GM21529 (cell line): ENCODE measurements around the gene ELMO1.
A peak's percentile ranks its signal among the peaks of the same experiment; 100 is the strongest.

Source experiments
- ATAC-seq: cut with Tn5 transposase; IDR thresholded peaks from one replicate; pipeline ENCODE4 v1.9.1; 2021; ENCODE audit not compliant: unreplicated experiment

ELMO1 gene

DNA sequence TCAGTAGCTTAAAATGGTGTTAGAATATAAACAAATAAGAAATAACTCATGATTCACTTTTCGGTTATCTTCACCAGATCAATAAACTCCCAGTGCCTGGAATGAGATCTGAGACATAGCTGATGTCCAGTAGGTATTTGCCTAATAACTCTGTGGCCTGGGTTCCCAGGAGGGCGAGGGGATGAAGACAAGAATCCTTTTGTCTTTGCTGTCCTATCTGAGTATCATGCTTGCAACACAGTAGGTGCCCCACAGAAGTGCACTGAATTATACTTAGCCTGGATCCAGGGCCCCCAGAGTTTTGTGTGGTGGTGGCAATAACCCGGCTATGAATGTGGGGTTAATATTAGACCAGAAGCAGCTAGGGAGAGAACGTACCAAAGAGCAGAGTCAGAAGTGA is 374.3 kb downstream of the ELMO1 start:
- ATAC-seq, result no peak

DNA sequence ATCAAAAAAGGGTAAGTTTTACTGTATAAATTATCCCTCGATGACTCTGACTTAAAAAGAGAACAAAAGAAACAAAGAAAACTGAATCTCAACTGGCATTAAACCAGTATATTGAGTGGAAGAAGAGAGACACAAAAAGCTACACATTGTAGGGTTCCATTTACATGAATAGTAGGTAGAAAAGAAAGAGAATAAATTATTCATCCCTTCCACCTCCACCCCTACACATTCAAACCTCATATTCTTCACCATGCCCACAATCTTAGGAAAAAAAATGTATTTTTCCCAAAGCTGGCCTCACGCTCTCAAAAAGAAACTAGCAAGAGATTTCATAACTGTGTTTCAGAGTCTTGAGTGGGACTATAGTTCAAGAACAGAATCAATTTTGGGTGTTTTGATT is 377.5 kb downstream of the ELMO1 start:
- no peak for ATAC-seq

DNA sequence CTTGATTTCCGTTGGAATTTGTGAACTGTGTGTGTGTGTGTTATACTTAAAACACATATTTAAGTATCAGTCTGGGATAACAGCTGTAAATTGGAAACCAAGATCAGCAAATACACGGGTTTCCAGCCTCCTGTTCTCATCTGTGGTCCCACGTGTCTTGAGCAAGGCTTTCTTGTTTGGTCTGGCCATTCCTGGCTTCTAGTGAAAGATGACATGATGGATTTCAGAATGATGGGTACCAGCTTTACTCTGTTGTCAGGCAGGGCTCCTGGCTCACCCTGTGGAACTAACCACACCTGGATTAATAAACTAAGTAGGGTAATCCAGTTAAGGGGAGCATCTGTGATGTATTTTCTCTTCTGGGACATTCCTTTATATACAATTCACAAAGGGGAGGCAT is 378.2 kb downstream of the ELMO1 start:
- no peak for ATAC-seq

DNA sequence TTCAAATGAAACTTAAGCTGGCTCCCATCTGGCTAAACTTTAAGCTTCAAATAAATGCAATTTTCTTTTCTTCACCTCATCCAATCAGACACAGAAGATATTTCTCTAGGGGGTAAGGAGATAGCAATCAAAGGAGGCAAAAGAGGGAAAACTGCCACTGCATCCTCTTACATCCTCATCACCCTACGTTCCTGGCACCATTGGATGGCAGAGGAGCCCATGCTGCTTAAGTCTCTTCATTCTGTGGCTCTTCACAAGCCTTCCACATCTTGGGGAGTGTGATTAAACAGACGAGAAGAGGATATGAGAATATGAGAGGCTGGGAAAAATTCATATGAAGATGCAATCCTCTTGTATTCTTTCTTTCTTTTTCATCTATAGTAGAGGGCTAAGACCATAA is 378.6 kb downstream of the ELMO1 start:
- no peak for ATAC-seq

DNA sequence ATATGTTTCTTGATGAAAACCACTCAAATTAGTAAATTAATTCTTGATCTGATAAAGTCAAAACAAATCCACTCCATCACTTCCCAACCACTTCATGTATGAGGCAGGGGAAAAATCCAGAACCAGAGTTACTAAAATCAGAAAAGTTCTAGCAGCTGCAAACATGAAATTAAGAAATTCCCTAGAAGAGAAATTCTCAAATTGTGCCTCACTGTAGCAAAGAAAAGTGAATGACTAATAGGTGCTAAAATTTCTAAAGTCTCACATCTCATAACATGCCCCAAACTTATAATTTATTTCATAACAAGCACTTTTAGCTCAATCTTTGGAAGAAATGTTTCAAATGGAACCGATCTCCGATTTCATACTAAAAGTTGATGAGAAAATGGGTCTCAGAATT is 379.3 kb downstream of the ELMO1 start:
- no peak for ATAC-seq

DNA sequence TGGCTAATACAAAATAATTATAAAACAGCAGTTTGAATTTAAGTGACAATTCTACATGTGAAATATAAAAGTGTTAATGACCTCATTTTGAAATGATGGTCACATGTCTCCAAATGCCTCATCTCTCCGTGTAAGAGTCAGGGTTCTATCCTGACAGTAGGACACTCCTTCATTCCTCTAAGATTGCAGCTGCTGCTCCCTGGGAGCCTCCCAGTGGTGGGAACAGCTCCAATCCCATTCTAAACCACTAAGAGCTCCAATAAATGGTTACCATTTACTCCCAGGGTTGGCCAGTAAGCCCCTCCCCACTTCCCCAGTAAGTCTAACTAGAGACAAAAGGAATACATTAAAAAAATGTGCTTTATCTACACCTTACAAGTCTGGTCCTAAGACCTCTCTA is 379.8 kb downstream of the ELMO1 start:
- no peak for ATAC-seq

DNA sequence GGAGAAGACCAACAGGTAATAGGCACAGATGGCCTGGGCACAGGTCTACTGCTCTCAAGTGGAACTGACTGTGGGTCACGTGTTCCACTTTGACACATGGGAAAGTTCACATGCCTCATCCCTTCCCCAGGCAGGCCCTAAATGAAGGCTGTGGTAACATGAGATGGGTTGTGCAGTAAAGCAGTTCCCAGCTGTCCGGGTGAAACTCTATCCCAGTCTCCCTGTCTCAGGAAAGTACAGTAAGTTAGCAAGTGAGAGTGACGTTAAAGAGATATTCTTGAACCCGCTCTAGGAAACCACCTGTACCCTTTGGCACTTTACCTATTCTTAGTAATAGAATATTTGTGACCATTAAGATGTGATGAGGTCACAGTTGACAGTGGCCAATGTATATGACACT is 380.6 kb downstream of the ELMO1 start:
- no peak for ATAC-seq

DNA sequence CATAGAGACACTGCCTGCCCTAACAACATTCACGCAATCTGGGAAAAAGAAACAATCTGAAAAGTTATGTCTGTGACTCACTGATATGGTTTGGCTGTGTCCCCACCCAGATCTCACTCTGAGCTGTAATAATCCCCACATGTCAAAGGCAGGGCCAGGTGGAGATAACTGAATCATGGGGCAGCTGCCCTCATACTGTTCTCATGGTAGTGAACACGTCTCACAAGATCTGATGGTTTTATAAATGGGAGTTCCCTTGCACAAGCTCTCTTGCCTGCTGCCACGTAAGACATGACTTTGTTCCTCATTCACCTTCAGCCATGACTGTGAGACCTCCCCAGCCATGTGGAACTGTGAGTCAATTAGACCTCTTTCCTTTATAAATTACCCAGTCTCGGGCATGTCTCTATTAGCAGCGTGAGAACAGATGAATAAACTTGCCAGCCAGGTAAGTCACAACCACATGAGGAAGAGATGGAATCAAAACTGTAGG is 382.8 kb downstream of the ELMO1 start:
- ATAC-seq, result peak; percentile 46

DNA sequence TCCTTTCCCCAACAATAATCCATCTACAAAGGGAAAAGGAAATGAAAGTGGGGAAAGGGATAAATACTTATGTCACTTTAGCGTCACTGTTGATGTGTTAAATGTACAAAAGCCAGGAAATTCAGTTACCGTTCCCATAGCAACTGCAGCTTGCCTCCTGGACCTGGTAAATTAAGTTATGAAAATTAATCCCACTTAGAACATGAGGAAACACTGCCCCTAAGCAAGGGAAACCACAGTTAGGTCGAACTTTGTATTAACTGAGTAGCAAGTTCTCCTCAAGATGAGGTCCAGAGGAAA is 386.2 kb downstream of the ELMO1 start:
- no peak for ATAC-seq

DNA sequence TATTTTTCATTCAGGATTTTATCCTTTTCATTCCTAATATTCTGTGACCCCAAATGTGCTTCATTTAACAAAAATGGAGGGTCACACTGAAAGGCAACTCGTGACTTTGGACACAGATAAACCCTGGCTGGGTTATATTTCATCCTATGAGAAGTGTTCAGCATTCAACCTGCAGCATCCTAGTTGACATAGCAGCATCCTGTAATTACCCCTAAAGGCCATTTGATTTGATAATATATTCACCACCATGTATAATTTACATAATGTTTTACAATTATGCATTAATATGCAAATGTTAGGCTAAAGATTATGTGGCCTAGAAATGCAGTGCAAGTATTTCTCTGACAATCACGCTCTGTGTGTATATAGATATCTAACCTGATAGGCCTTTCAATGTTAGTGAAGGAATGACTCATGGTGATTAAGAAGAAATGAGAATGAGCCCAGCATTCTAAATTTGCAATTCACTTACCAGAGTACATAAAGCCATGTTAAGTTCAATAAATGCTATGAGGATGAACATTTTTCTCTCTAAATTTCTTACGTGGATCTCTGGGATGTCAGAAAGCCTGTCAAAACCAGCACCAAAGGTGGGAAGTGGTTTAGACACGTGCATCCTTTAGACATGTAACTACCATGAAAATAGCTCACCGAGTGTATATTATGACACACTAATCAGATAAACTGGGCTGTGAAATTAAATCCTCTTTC is 386.7 kb downstream of the ELMO1 start:
- no peak for ATAC-seq

DNA sequence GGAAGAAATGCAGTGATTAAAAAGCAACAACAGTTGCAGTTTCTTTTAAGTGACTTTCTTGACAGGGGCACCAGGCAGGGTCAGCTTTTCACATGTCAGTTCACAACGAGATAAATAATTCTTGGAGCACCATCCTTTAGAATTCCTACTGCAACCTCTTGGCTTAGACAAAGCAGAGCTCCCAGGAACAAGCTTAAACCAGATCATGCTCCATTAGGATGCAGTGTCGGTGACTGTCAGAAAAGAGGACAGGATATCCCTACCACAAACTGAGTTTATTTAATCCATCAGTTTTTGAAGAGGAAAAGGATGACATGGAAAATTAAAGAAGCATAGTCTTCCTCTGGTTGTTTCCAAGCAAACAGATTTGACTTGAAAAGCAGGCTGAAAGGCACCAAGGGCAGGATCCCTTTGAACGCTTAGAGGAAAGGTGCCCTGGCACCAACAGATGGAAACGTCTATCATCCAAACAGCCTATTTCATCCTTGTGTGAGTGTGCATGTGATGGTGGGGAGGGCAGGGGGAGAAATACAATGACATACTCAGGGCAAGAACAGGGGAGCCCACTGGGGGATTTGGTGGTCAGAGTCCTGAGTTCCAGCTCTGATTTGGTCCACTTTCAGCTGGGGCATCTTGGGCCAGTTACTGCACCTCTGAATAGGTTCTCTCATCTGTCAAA is 392.3 kb downstream of the ELMO1 start:
- ATAC-seq, result no peak

DNA sequence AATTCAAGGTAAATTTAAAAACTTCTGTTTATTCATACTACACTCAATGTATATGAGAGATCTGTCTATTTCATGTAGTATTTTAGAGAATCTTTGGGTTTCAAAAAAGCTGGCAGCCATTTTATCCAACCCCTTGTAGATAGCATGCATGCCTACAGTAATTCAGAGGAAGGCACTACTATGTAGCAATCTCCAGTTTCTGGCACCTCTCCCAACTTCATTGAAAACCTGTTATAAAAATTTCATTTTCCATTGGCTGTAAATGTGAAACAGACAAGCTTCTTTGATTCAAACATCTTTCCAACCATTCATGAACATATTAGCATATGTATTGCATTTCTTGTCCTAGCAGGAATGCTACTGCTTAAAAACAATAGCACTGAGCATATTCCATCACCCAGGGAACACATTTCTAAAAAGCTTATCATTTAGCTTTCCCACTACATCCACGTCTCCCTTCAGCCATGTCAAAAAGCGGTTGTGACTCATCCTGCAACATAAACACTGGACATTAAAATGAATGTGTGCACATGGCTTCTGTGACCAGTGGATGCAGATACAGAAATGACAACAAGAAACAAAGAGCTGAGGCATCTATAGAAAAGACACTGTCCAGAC is 393.9 kb downstream of the ELMO1 start:
- ATAC-seq, result no peak

DNA sequence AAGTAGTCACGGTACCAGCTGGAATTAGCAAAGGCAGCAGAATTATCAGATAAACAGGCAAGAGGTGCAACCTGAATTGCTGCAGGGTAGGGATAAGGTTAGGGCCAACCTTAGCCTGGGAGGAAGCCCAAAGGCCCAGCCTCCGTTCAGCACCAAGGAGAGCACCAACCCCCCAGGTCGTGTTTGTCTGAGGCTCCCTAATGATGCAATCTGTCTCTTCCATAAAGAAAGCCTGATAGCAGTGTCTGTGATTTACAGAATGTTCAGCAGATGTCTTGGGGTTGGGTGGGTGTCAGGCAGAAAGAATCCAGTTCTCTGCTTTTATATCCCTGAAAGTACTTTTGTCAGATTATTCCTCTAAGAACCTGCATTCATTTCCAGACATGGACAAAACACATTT is 396.0 kb downstream of the ELMO1 start:
- no peak for ATAC-seq

DNA sequence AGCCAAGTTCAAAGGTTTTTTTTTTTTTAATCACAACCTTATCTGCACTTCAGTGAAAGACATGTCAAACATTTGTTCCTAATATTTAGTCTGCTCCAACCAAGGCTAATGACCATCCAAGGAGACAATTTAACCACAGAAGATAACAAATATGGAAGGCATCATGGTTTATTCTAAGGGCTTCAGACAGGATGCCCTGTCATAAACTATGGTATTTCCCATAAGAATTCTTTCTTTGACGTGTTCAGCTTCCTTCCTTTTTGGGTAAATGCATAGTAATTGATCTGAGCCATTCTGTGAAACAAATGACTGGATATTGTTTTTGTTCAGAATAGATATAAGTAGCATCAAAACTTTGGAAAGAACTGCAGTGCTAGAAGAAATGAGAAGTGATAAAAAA is 397.9 kb downstream of the ELMO1 start:
- ATAC-seq, result no peak

DNA sequence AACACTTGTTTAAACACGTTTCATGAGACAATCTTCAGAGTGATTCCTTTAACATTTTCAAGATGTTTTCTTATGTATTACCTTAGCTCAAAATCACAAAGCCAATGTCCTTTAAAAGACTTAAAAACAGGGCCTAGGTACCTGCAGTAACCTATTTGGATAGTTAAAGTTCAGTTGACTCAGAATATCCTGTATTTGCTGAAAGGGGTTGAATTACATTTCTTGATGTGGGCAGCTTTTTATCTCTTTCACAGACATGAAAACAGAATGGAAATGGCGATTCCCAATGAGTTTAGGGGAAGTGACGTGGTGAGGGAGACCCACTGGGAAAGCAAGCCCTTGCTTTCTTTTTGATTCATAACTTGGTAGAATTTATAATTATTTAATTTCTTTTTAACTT is 400.0 kb downstream of the ELMO1 start:
- no peak for ATAC-seq

DNA sequence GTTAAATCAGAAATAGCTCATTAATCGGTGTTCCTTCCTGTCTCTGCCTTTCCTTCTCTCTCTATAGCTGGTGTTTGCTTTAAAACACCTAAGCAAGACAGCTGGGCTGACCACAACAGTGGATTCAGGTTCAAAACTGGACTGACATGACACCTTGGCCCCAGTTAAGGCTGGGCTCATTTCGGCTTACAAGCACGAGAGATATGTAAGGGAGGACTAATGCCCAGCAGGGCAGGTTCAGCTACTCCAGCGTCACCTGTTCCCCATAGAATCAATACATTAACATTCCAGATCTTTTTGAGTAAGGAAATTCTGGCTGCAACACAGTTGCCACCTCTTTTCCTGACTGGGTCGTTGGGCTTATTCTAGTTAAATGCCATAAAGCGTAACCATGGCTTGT is 401.4 kb downstream of the ELMO1 start:
- no peak for ATAC-seq

DNA sequence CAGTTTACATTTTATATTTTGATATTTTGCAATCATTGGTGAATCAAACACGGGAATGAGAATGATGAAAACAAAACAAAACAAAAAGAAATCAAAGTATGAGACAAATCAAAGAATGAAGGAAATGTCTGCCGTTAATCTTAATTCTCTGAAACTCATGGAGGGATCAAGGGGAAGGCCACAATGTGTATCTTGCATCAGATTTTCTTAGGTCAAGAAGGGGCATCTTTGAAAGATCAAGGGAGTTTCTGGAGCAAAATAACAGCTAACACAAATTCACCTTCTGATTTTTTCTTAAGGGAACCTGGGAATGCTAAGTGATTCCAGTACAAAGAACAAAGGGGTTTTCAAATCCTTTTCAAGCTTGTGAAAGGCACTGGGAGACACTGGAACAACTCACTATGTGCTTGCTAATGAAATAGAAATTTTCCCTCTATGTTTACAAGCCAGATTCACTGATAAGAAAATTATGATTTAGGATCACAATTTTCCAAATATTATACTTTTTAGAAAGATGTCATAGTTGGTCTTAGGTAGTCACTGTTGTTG is 402.1 kb downstream of the ELMO1 start:
- ATAC-seq, result no peak

DNA sequence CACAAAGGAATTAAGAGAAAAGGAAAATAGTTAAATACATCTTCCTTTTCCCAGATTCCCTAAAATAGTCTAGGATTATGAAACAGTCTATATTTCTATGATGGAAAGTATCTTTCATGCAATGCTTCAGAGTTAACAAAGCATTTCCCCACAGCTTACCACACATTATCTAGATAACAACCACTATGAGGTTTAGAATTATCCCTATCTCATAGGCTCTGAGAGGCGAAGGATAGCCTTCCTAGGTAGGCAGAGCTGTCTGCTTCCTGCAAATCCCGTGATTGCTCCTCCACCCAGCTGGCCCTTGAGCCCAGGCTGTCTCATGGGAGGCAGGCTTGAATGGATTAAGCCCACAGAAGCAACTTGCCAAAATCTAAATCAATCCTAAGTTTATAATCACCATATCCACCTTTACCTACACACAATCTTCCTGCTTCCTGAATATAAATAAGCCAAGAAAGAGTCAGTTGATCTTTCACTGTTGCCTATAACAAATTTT is 402.9 kb downstream of the ELMO1 start:
- ATAC-seq, result no peak

DNA sequence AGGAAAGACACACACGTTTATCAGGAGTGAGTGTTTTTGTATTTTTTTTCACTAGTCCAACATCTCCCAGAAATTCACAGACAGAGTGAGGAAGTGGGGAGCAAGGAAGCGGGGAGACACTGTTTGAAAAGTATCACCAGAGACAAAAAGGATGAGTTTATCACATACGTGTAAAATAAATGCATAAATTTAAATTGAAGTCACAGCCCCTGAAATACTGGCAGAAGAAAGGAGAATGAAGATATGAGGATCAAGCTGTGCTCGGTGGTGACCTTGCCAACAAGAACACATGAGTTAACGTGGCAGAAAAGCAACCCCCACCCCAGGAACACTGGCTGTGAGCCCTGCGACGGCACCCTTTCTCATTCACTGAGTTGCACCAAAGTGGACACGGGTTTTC is 407.2 kb downstream of the ELMO1 start:
- ATAC-seq, result no peak

DNA sequence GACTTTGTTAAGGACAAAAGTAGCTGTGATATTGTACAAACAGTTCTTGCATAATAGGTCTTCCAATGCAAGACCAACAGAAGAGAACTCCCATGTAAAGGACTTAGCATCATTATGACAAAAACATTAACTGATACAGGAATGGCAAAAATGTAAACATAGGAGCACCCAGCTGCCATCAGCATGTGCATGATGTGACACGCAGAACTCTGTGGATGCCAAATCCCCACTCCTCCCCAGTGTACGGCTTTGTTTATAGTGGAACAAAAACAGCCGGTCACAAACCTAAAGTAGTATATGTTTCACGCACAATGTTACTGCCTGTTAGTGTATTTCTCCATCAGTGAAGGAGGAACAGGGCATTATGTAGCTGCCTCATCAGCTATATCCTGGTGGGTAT is 408.3 kb downstream of the ELMO1 start:
- ATAC-seq, result no peak

DNA sequence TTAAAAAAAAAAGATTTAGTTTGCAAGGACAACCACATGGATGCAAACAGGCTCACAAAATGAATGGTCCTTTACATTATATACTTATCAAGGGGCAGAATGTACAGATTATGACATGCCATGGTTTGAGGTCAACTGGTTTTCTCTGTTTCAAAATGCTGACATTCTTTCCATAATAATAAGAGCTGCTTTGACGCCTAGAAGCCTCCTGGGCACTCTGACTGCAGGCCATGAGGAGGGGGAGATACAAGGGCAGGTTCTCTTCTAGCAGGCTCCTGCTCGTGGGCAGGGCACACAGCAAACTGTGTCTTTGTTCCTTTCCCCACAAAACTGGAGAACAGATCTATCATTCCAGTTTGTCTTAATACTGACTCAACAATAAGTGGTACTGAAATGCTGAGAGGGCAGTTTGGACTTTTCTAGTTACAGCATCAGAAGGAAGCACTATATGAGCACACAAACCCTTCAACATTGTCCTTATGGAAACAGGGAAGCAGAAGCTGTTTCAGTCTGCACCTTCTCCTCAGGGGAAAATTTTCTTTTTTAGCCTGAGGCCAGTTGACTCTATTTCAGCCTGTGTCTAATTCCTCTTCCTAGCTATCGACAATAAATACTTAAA is 409.4 kb downstream of the ELMO1 start:
- ATAC-seq, result no peak

DNA sequence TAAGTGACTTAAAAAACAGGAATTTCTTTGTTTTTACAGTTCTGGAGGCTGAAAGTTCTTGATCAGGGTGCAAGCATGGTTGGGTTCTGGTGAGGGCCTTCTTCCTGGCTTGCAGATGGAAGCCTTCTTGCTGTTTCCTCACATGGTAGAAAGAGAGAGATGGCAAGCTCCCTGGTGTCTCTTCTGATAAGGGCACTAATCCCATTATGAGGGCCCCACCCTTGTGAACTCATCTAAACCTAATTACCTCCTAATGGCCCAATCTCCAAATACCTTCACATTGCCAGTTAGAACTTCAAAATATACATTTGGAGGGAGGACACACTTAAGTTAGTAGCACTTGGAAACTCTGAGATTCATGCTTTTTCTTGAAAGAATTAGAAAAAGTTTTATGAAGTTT is 410.0 kb downstream of the ELMO1 start:
- ATAC-seq, result no peak
